CD4-positive, alpha-beta T cell treated with Interleukin-17A for 4 hours (primary cell): ENCODE data around the gene MBNL1.
A peak's percentile ranks its signal among the peaks of the same experiment; 100 is the strongest.

Experiments used
- DNase-seq: peaks from one replicate; pipeline ENCODE4 v3.0.0-alpha.2; 2020; ENCODE audit warnings: mixed read lengths

The MBNL1 gene

GRCh38 chr3:152254041-152254440 lies 14.7 kb upstream of the MBNL1 start:
- no peak for DNase-seq

- no peak for DNase-seq
Observed at GRCh38 chr3:152255290-152255689, 13.4 kb upstream of the MBNL1 start.

DNA sequence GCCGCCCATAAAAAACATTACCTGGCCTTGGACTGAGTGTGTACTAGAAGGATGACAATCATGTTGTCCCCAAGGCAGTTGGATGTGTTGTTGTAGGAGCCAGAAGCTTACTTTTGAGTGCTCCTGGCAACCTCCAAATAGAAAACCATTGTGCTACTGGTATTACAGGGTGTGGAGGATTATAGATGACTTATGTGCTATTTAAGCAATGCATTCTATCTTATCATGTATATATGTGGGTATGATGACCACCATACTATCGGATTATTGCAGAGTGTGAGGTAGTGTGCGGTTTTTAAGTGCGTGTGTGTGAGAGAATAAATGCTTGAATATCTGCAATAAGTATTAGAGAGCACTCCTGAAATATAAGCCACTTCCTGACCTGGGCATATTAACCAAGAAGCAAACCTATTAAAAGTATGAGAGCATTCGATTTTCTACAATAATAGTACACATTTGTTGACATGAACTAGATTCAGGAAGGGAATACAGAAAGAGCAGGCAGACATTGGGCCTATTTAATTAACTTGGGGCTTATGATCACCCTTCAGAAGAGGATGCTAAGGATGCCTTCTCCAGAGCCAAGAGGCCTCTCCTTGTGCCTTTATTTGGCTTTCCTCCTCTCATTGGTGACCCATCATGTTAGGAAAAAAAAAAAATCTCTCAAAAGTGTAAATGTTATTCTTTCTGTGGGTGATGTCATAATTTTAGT lies 11.7 kb upstream of the MBNL1 start:
- no peak for DNase-seq

- DNase-seq = no peak
Observed at GRCh38 chr3:152257563-152258035, 11.1 kb upstream of the MBNL1 start.

GRCh38 chr3:152258448-152259393 lies 10.0 kb upstream of the MBNL1 start:
- peak; percentile 71 for DNase-seq

DNA sequence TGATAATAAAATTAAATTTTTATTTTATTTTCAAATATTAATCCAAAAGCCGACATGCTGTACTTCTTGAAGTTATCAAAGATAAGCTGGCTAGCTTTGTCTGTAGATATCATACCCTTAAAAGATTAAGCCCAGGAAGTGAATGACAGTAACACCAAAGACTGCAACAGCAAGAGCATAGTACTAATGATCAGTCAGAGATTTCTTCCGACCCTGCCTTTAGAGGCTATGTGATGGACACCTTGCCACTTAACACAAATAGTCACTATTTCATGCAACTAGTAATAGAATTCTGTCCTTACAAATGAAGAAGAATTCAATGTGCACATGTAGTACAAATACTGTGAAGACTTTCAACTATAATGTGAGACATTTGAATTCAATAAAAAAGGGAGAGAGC lies 9.3 kb upstream of the MBNL1 start:
- no peak for DNase-seq

DNA sequence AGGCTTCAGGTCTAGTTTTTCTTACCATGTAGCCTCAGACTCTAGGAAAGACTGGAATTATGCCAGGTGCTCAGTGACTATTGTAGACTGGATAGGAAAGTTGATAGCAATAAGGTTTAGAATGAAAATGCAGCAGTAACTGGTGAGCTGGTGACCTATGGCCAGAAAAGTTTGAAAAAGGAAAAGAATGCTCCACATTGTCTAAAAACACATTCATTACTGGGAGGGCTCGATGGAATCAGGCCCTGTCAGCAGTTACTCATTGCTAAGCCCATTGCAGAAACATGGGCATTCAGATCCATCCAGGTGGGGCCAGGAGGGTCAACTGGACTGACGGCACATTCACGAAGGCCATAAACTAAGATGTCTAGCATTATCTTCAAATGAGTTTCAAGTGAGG lies 8.7 kb upstream of the MBNL1 start:
- DNase-seq = no peak

DNA sequence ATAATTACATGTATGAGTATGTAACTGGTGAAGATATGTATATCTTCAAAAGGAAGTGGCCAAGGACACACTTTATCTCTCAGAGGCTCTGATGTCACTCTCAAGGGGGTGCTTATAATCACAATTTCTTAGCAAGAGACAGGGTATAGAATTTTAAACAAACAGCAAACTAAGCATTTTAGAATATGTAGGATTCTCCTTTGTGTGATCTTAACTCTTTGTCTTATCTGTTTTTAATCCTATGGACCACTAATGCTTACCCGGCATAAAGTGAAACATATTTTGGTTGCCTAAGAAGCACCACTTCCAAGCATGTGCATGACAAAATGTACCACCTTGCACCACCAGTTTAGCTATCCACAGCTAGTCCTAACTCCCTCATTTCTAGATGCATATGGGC lies 8.2 kb upstream of the MBNL1 start:
- no peak for DNase-seq

GRCh38 chr3:152261329-152261728 lies 7.4 kb upstream of the MBNL1 start:
- DNase-seq = no peak

DNA sequence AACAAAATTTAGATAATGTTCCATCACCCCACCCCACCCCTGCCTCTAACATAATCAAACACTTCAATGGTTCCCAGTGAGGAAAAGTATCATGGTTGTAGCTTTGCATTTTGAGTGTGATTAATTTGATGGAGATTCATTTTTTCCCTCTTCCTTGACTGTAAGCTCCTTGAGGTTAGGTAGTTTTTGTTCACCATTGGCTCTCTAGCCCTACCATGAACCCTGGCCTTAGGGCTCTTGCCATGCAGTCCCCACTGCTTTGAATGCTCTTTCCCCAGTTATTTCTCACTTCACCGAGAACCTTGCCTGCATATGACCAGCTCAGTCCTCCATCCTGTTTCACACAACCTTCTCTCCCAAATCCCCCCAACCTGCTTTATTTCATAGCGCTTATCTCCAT lies 5.0 kb upstream of the MBNL1 start:
- no peak for DNase-seq

GRCh38 chr3:152264378-152264777 lies 4.4 kb upstream of the MBNL1 start:
- DNase-seq = no peak

DNA sequence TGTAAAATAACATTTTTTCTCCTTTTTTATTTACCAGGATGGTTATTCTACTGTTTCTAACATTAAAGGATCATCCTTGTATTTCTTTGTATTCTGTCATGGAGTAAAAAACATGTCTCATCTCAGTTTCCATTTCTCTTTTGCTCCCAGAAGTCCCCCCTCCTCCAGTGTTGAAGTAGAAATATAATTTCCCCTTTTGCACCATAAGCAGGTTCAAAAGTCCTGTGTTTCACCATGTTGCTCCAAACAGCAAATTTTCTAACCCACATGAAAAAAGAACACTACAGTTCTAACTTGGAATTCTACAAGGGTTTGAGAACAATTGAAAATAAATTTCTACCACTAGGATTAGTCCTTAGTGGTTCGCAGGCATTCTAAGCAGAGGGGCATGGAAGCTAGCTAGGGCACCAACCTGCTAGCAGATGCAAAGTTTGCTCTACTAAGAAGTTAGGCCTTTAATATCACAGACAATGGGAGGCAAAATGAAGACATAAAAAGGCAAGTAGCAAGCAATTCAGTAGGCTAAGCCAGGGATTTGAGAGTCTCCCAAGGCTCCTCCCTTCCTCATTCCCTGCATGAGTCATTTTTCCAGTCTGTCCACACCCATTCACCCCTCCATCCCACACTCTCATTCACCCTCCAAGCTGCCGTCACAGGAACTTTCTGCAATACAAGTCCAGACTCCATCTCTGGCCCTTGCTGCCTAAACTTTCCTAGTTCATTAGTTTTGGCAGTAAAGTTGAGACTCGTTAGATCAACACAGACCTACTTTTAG lies 2.3 kb upstream of the MBNL1 start:
- DNase-seq = no peak

DNA sequence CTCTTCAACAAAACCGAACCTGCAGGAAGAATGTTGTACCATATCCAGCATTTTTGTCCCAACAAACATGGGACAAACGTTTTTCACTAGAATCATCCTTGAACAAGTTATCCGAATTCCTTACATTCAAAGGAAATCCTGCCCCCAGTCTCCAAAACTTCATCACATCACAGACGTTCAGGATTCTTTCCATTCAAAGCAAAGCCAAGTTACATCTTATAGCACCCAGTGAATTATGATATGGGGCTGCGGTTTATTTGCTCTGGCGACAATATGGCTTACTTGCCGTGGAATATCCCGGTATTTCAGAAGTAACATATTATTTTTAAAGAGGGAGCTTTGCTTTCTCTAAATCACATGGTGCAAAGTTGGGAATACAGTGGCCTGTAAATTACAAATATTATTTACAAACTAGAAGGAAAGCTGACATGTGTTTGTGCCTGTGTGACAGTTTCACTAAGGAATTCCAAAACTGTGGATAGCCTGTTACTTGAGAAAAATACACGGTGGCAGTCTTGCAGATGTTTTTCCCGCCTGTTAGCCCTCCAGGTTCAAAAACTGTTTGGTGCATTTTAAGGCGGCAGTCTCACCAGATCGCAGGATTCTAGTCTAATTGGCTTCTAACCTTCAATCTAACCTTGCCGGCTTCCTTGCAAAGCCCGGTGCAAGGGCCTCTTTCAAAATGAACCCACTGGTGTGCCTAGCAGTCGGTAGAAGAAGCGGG lies 736 bp upstream of the MBNL1 start:
- DNase-seq = no peak

DNA sequence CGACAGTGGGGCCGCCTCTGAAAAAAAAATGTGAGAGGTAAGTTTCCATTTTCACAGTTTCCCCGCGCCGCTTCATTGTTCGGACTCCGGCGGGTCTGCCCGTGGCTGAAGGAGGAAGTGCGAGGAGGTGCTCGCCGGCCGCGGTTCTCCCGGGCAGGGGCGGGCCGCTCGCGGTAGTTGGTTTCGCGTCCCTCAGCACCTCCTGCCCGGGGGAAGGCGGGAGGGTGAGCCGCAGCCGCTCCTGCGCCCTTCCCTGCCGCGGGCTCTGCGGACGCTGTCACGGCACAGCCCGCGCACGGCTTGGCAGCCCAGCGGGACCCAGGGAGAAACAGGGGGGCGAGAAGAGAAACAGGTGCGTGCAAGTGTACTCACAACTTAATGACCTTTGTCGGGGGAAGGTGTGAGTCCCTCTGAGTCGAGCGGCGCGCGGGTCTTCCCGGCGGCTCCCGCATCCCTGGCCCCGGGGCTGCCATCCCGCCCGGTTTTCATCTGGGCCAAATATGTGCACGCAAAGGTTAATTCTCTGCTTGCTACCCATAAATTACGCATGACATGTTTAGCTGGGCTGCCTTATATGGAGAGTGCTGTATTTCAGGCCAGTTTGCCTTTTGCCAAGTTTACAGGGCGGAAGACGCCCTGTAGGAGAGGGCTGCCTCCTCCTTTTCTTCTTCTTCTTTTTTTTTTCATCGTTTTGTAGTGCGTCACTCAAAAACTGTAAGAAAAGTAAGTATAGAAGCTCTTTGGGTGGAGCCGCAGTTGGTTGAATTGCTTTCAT lies 514 bp downstream of the MBNL1 start:
- peak; percentile 66 for DNase-seq

- DNase-seq = peak; percentile 51
Observed at GRCh38 chr3:152269831-152270734, 1.4 kb downstream of the MBNL1 start.

DNA sequence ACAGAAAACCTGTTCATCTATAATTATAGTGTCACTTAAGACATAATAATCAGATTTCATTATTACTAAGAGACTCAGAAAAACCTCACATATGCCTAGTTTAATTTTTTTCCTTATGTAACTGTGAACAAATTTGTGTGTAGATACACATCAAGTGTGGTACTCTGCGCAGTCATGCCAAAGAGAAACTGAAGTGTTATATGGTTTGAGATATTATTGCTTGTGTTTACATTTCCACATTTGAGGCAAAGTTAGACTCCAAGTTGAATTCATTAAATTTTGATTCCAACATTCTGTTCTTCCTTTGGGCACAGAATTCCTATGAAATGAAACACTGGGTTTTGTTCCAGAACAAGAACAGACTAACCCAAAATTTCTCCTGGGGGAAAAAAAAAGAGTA lies 2.2 kb downstream of the MBNL1 start:
- no peak for DNase-seq

- DNase-seq = no peak
Observed at GRCh38 chr3:152271501-152272236, 2.9 kb downstream of the MBNL1 start.

- peak; percentile 51 for DNase-seq
Observed at GRCh38 chr3:152272771-152273242, 4.1 kb downstream of the MBNL1 start.

DNA sequence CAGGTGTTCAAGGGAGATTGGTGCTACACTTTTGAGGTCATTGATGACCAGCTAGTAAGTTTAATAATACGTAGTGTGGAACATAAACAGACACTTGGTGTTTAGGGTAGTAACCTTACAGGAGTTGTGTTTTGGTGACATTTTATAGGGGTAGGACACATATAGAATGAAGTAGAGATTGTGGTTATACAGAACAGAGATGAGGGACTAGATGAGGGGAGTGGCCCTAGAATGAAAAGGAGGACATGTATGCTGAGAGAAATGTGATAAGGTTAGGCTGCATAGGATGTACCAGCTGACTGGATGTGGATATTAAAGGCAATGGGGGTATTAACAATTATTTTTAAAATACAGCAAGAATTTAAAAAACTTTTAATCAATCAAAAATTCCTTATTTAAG lies 8.0 kb downstream of the MBNL1 start:
- no peak for DNase-seq

- DNase-seq = no peak
Observed at GRCh38 chr3:152277198-152277597, 8.5 kb downstream of the MBNL1 start.
